ENCODE measurements around the gene PCF11.

- TF ChIP-seq CTCF (IDR thresholded peaks at IDR 0.05; ENCODE audit: insufficient read depth, low read length) (no peak), SPI1 (IDR thresholded peaks at IDR 0.05; ENCODE audit: borderline replicate concordance, low read depth) (no peak), GABPA (IDR thresholded peaks at IDR 0.05; ENCODE audit: low read depth) (no peak)
Observed at GRCh38 chr11:83112886-83113285, 44.0 kb upstream of the PCF11 start.
